ENCODE data around the gene EVA1B. TPM values are rescaled to one million over a fixed set of nuclear protein-coding genes. Genes with fewer than 3 reads are reported as not detected.

The EVA1B gene
- total RNA-seq, 1 experiment from 2014 or later: 12.4 TPM

DNA sequence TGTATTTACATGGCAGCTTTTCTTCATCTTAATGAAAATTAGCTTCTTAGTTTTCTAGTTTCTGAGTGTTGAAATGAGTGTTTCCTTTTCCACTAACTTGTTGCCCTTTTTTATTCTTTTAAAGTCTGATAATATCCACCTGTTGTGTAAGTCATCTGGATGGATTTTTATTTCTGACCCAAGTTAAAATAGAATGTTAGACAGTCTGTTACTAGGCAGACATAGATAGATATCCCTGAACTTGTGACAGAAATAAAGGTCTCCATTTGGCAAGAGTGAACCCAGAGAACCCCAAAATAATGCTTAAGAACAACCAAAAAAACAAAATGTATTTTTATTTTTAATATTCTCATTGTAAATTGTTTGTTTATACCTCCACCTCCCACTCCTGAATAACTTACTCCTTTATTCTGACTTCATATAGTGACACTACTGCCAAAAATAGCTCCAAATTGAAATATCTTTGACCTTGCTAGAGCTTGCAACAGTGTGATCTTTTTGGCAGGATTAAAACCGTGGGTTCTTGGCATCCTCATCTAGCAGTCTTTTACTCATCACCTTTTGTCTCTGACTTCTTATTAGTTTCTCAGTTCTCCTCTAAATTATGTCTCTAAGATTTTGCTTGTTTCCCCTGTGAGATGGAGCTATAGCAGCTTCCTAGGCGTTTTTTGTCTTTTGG lies 44.2 kb downstream of the EVA1B start:
- peaks cover 52% of the 10 kb centered on the region for H3F3A ChIP-seq (ENCODE audit: insufficient read depth, low read depth)
- intact Hi-C loops (cut with micrococcal nuclease; ENCODE audit: unreplicated experiment): no loop called here
- CTCF ChIA-PET: interaction anchor here (0.8 kb wide), 1 partner anchor 92 kb away, joined by 3 read pairs; no protein-coding TSS in a partner anchor
- BruUV-seq (replicated peaks): no TSS peak
- H3K79me2 ChIP-seq (ENCODE audit: low read depth): peaks cover 46% of the 10 kb centered on the region
- H2AFZ ChIP-seq: no peak overlapping the region
- no peak for DNase-seq
- H3K4me3 ChIP-seq: no peak overlapping the region
- no peak for TF ChIP-seq EZH2 (IDR thresholded peaks at IDR 0.05; ENCODE audit: low read depth)
- TF ChIP-seq, protein P1, sequence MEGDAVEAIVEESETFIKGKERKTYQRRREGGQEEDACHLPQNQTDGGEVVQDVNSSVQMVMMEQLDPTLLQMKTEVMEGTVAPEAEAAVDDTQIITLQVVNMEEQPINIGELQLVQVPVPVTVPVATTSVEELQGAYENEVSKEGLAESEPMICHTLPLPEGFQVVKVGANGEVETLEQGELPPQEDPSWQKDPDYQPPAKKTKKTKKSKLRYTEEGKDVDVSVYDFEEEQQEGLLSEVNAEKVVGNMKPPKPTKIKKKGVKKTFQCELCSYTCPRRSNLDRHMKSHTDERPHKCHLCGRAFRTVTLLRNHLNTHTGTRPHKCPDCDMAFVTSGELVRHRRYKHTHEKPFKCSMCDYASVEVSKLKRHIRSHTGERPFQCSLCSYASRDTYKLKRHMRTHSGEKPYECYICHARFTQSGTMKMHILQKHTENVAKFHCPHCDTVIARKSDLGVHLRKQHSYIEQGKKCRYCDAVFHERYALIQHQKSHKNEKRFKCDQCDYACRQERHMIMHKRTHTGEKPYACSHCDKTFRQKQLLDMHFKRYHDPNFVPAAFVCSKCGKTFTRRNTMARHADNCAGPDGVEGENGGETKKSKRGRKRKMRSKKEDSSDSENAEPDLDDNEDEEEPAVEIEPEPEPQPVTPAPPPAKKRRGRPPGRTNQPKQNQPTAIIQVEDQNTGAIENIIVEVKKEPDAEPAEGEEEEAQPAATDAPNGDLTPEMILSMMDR (conservative IDR thresholded peaks at IDR 0.05): no peak
- POLR2A ChIA-PET (ENCODE audit: unreplicated experiment): interaction anchor here (0.6 kb wide), 1 partner anchor 96 kb away, joined by 5 read pairs; no protein-coding TSS in a partner anchor
- H3K27me3 ChIP-seq (ENCODE audit: insufficient read depth, low read depth): no peaks in the 10 kb centered on the region
- H3K27ac ChIP-seq: peak overlapping the region; percentile 31; the same call in 1 of the 2 replicates
- H4K20me1 ChIP-seq (ENCODE audit: insufficient read depth): peaks cover 10% of the 10 kb centered on the region; the same call in 1 of the 2 replicates
- no peaks in the 10 kb centered on the region for H3K9me3 ChIP-seq (ENCODE audit: insufficient read depth, low read depth)
- H3K9me2 ChIP-seq (ENCODE audit: insufficient read depth): no peaks in the 10 kb centered on the region
- H3K36me3 ChIP-seq (ENCODE audit: low read depth): peaks cover 11% of the 10 kb centered on the region
- H3K4me2 ChIP-seq: no peak overlapping the region
- H3K4me1 ChIP-seq (replicated peaks; ENCODE audit: insufficient read depth): no peaks in the 10 kb centered on the region

DNA sequence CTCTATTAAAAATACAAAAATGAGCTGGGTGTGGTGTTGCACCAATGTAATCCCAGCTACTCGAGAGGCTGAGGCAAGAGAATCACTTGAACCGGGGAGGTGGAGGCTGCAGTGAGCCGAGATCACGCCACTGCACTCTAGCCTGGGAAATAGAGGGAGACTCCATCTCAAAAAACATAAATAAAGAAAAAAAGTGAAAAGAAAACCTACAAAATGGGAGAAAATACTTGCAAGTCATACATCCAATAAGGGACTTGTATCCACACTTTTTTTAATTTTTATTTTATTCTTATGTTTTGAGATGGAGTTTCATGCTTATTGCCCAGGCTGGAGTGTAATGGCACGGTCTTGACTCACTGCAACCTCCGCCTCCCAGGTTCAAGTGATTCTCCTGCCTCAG lies 46.8 kb downstream of the EVA1B start:
- peaks cover 32% of the 10 kb centered on the region for H3F3A ChIP-seq (ENCODE audit: insufficient read depth, low read depth)
- CTCF ChIA-PET: interaction anchor here (0.7 kb wide), 1 partner anchor 9 kb away, joined by 3 read pairs; no protein-coding TSS in a partner anchor
- H3K4me1 ChIP-seq (replicated peaks; ENCODE audit: insufficient read depth): no peaks in the 10 kb centered on the region
- no peak overlapping the region for H3K4me3 ChIP-seq
- H3K9me3 ChIP-seq (ENCODE audit: insufficient read depth, low read depth): no peaks in the 10 kb centered on the region
- H3K27me3 ChIP-seq (ENCODE audit: insufficient read depth, low read depth): no peaks in the 10 kb centered on the region
- H4K20me1 ChIP-seq (ENCODE audit: insufficient read depth): peaks cover 10% of the 10 kb centered on the region; the same call in 1 of the 2 replicates
- peaks cover 13% of the 10 kb centered on the region for H3K36me3 ChIP-seq (ENCODE audit: low read depth)
- H3K9me2 ChIP-seq (ENCODE audit: insufficient read depth): no peaks in the 10 kb centered on the region
- H2AFZ ChIP-seq: no peak overlapping the region
- TF ChIP-seq, protein P1 (conservative IDR thresholded peaks at IDR 0.05): no peak
- TF ChIP-seq EZH2 (IDR thresholded peaks at IDR 0.05; ENCODE audit: low read depth): no peak
- intact Hi-C loops (cut with micrococcal nuclease; ENCODE audit: unreplicated experiment): no loop called here
- peaks cover 68% of the 10 kb centered on the region for H3K79me2 ChIP-seq (ENCODE audit: low read depth)
- H3K4me2 ChIP-seq: no peak overlapping the region
- POLR2A ChIA-PET (ENCODE audit: unreplicated experiment): no interaction called here
- no peak overlapping the region for H3K27ac ChIP-seq
- BruUV-seq (replicated peaks): no TSS peak
- DNase-seq: no peak

DNA sequence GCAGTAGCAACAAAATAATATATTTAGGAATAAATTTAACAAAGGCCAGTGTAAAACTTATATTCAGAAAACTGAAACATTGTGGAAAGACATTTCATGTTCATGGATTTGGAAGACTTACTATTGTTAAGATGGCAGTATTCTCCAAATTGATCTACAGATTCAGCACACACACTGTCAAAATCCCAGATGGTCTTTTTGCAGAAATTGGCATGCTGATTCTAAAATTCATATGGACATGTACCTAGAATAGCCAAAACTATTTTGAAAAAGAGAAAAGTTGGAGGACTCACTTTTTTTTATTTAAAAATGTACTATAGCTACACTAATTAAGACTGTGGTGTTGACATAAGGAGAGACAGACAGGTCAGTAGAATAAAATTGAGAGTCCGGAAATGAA lies 49.2 kb downstream of the EVA1B start:
- H4K20me1 ChIP-seq (ENCODE audit: insufficient read depth): peaks cover 16% of the 10 kb centered on the region
- peaks cover 17% of the 10 kb centered on the region for H3F3A ChIP-seq (ENCODE audit: insufficient read depth, low read depth)
- ChIA-PET POLR2A (ENCODE audit: unreplicated experiment) (no interaction called here), CTCF (interaction anchor here (1.1 kb wide), 1 partner anchor 9 kb away, joined by 3 read pairs; no protein-coding TSS in a partner anchor)
- H3K79me2 ChIP-seq (ENCODE audit: low read depth): peaks cover 65% of the 10 kb centered on the region
- H3K4me1 ChIP-seq (replicated peaks; ENCODE audit: insufficient read depth): 0 out of 2 replicates have a peak, but pooled peaks cover under 1% of the 10 kb centered on the region
- TF ChIP-seq, protein P1 (conservative IDR thresholded peaks at IDR 0.05): no peak
- no peak for TF ChIP-seq EZH2 (IDR thresholded peaks at IDR 0.05; ENCODE audit: low read depth)
- H3K4me3 ChIP-seq: no peak overlapping the region
- no peak overlapping the region for H3K27ac ChIP-seq
- no peak for DNase-seq
- H3K27me3 ChIP-seq (ENCODE audit: insufficient read depth, low read depth): no peaks in the 10 kb centered on the region
- no TSS peak for BruUV-seq (replicated peaks)
- H3K36me3 ChIP-seq (ENCODE audit: low read depth): peaks cover 18% of the 10 kb centered on the region
- intact Hi-C loops (cut with micrococcal nuclease; ENCODE audit: unreplicated experiment): no loop called here
- no peak overlapping the region for H2AFZ ChIP-seq
- no peaks in the 10 kb centered on the region for H3K9me3 ChIP-seq (ENCODE audit: insufficient read depth, low read depth)
- H3K4me2 ChIP-seq: no peak overlapping the region
- no peaks in the 10 kb centered on the region for H3K9me2 ChIP-seq (ENCODE audit: insufficient read depth)
